HG02885 (cell line): ENCODE results near the gene PRDM2.
"Not testable (repeated sequence)": the region's sequence is repeated elsewhere in the genome, so short reads cannot be mapped to it uniquely, and the experiment has no call there.

ENCODE experiments used
- ATAC-seq: cut with Tn5 transposase; IDR thresholded peaks from one replicate; pipeline ENCODE4 v1.9.1; 2021; ENCODE audit warnings: mild to moderate bottlenecking; ENCODE audit not compliant: unreplicated experiment, poor library complexity

The PRDM2 gene, protein sequence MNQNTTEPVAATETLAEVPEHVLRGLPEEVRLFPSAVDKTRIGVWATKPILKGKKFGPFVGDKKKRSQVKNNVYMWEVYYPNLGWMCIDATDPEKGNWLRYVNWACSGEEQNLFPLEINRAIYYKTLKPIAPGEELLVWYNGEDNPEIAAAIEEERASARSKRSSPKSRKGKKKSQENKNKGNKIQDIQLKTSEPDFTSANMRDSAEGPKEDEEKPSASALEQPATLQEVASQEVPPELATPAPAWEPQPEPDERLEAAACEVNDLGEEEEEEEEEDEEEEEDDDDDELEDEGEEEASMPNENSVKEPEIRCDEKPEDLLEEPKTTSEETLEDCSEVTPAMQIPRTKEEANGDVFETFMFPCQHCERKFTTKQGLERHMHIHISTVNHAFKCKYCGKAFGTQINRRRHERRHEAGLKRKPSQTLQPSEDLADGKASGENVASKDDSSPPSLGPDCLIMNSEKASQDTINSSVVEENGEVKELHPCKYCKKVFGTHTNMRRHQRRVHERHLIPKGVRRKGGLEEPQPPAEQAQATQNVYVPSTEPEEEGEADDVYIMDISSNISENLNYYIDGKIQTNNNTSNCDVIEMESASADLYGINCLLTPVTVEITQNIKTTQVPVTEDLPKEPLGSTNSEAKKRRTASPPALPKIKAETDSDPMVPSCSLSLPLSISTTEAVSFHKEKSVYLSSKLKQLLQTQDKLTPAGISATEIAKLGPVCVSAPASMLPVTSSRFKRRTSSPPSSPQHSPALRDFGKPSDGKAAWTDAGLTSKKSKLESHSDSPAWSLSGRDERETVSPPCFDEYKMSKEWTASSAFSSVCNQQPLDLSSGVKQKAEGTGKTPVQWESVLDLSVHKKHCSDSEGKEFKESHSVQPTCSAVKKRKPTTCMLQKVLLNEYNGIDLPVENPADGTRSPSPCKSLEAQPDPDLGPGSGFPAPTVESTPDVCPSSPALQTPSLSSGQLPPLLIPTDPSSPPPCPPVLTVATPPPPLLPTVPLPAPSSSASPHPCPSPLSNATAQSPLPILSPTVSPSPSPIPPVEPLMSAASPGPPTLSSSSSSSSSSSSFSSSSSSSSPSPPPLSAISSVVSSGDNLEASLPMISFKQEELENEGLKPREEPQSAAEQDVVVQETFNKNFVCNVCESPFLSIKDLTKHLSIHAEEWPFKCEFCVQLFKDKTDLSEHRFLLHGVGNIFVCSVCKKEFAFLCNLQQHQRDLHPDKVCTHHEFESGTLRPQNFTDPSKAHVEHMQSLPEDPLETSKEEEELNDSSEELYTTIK (N-terminal part only)

DNA sequence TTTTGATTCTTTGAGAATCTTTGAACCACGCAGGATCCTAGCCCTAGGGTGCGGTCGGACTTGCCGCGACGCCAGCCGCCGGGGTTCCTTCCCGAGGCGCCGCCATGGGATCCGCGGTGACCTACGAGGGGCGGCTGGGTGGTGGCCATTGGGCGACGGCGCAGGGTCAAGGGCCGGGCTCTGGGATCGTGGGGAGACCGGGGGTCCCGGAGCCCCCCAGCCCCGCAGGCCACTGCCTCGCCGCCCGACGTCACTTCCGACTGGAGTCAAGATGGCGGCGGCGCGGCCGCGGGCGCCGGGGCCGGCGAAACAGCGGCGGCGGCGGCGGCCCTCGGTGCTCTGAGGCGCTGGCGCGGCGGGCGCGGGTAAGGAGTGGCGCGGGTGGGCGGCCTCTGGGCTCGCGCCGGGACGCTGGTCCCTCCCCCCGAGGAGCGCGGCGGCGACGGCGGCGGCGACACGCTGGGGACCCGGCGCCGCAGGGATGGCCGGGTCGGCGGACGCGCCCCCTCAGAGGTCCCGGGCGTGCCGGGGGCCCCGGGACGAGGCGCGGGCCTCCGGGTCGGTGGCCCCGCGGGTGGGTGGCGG, at the start of gene PRDM2:
Gene PRDM2, plus strand, starts transcription at position 253 of the 585 bp plus-strand sequence. CDS start 15,418 bp downstream, outside the sequence.
- peak; percentile 47 for ATAC-seq

DNA sequence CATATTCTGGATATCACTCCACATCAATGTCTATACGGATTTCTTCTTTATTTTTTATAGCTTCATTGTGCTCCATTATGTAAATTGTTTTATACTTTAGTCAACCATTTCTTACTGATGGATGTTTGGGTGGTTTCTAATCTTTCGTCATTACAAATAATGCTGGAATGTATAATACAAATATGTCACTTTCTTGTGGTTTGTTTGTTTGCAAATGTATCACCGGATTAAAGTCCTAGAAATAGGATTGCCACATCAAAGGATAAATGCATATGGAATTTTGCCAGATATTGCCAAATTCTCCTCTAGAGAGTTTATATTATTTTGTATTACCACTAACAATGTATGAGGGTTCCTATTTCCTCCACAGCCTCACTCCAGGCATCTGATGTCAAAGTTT, 48.7 kb upstream of the PRDM2 start:
- no peak for ATAC-seq

DNA sequence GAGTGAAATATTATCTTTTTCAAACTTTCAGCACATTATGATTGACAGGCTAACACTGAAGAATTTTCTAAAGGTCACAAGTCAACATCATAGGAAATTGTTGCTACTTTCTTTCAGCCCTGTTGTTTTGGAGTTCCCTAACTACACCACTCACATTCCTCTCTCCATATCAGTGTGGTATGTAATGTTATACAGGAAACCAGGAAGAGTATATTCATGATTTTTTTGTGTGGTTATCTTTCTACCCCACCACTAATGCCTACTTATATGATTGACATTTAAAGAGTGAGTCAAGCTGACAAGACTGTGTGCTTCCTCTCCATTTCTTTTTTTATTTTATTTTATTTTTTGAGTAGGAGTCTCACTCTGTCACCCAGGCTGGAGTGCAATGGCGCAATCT, 47.8 kb upstream of the PRDM2 start:
- ATAC-seq: no peak

DNA sequence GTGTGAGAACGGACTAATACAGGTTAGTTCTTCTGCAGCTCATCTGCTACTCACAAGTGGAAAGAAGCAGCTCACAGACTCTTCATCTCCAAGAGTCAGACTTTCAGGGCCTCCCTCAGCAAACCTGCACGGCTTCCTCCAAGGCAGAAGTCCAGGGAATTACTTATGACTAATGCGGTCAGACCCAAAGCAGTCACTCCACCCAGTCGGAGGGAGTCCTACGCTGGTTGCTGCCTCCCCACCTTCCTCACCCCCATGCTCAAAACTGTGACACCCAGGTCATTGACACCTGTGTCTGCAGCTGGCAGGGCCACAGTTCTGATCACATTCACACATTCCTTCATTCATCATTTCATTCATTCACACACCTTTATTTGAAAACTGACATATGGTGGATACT, 38.4 kb upstream of the PRDM2 start:
- ATAC-seq: no peak

DNA sequence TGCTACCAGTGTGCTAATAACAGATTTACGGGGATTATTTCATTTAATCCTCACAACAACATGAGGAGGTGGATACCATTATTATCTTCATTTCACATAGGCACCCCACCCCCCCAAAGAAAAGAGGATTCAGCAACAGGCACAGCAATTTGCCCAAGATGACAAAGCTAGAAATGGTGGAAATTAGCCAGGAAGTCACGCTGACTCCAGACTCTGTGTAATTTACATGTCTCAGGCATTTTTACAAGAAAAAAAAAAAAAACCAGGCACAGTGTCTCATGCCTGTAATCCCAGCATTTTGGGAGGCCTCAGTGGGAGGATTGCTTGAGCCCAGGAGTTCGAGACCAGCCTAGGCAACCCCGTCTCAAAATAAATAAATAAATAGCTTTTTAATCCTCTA, 37.5 kb upstream of the PRDM2 start:
- no peak for ATAC-seq

DNA sequence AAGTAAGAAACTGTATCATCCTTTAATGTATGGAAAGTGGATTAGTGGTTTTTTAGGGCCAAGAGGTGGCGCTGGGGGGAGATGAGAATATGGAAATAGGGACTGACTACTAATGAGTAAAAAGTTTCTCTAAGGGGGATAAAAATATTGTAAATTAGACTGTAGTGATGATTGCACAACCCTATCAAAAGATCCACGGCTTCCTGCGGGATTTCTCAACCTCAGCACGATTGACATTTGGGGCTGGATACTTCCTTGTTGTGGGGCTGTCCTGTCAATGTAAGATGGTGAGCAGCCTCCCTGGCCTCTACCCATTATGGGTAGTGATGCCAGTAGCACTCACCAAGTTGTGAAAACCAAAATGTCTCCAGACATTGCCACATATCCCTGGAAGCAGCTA, 36.0 kb upstream of the PRDM2 start:
- no peak for ATAC-seq

DNA sequence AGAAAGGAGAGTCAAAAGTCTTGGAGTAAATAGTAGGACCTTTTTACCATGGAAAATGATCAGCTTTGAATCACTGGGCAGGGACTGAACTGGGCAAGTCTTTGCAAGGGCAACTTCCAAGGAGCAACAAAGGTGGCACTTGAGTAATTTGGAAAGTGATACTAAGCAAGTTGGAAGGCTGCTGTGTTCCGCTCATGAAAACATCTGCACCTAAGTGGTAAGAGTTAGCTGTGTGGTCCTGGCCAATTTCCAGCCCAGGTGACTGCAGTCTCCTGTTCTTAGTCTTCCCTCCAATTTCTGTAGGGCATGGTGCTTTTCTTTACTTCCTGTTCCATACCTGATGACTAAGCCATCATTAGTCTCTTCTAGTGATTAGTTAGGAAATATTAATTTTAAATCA, 35.5 kb upstream of the PRDM2 start:
- no peak for ATAC-seq

DNA sequence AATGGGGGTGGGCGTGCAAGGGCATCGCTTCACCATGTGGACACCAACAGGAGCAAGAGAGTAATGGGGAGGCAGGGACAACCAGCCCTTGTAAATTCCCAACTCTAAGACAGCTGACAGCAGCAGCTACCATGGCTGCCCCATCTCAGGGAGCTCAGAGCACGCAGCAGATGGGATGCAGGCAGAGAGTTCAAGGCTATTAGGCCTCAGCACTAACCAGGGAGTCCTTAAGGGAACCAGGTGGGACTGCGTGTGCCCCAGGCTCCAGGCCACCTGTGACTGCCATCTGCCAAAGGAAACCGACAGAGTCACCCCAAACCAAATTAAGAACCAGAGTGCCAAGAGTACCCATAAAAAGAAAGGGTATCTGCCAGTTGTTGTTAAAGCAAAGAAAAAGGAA, 33.7 kb upstream of the PRDM2 start:
- ATAC-seq: no peak

DNA sequence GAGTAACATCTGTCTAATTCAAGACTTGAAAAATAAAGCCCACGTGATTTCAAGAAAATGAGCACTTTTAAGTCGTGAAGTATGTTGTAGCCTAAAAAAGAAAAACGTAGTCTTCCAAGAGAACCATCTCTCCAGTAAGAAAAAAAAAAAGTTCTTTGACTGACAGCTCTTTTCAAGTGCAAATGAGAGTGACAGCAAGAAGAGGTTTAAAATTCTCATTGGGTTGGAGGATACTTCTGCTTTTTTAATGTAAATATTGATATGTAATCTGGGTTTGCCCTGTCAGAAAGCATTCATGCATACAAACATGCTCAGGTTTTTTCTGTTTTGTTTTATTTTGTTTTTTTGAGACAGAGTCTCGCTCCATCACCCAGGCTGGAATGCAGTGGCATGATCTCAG, 32.3 kb upstream of the PRDM2 start:
- ATAC-seq: no peak

DNA sequence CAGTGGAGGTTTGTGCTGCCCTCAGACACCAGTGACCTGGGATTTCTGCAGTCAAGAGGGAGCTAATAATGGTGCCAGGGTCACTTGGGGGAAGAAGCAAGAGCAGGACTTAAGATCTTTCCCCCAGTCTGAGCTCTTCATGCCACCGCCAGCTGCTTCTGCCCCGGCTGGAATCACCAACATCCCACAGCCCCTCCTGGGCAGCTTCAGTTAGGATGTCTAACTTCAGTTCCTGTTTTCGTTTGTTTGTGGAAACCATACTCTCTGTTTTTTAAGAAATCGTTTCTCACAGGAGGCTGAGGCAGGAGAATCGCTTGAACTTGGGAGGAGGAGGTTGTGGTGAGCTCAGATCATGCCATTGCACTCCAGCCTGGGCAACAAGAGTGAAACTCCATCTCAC, 25.6 kb upstream of the PRDM2 start:
- no peak for ATAC-seq

DNA sequence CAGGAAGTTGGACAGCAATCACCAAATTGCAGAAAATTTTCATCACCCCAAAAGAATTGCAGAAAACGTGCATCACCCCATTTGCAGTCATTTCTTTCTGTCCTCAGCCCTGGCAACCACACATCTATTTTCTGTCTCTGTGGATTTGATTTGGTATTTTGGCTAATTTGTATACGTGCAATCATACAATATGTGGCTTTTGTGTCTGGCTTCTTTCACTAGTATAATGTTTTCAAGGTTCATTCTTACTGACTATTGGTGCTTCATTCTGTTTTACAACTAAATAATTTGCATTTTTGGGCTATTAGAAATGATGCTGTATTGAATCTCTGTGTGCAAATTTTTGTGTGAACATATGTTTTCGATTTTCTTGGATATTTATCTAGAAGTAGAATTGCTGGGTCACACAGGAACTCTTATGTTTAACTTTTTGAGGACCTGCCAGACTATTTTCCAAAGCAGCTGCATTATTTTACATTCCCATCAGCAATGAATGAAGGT, 24.8 kb upstream of the PRDM2 start:
- ATAC-seq: no peak

DNA sequence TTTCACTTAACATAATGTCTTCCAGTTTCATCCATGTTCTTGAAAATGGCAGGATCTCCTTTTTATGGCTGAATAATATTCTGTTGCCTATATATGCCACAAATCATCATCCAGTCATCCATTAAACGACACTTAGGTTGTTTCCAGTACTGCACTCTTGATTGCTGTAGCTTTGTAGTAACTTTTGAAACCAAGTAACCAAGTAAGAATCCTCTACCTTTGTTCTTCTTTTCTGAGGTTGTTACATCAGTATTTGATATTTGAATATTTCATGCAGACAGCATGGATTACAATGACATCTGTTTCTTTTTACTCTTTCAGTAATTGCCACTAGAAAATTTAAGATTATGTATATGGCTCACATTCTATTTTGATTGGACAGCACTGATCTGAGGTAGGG, 22.1 kb upstream of the PRDM2 start:
- ATAC-seq: no peak

DNA sequence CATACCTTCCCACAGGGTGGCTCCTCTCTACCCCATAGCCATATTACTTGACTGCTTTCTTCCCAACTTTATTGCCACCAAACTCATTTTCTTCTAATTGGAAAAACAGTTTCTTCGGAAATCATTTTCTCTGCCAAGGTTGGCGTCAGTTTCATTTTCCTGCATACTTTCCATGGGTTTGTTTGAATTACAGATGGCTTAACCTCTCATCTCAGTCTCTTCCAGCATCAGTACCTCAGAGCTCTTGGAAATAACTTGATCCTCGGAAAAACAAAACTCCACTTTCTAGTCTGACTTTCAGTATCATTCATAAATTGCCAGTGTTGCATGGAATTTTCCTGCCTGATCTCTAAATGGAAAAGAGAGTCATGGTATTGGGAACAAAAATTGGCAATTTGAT, 20.3 kb upstream of the PRDM2 start:
- no peak for ATAC-seq

DNA sequence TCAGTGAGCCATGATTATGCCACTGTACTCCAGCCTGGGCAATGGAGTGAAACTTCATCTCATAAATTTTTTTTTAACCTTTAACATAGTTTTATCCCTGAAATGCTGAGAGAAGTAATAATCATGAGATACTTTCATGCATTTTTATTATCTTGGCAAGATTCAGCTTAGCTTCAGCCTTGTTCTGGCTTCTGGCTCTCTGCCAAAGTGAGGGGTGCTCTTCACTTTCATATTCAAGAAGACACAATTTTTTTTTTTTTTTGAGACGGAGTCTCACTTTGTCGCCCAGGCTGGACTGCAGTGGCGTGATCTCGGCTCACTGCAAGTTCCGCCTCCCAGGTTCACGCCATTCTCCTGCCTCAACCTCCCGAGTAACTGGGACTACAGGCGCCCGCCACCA, 19.4 kb upstream of the PRDM2 start:
- not testable (repeated sequence) for ATAC-seq

DNA sequence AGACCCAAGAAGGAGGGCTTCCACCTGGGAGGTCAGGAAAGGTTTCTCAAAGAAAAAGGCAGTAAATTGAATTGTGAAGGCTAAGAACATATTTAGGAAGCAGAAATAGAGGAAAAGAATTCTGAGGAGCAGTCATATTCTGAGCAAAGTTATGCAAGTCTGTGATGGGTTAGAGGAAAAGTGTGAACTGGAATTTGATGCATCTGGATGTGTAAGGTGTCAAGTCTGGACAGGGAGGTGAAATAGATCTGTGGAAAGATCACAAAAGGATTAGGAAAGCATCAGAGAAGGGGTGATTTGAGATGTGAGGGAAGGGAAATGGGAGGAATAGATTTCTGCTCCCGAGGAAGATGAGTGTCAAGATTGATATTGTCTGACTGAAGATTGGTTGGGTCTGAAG, 18.1 kb upstream of the PRDM2 start:
- ATAC-seq: no peak

DNA sequence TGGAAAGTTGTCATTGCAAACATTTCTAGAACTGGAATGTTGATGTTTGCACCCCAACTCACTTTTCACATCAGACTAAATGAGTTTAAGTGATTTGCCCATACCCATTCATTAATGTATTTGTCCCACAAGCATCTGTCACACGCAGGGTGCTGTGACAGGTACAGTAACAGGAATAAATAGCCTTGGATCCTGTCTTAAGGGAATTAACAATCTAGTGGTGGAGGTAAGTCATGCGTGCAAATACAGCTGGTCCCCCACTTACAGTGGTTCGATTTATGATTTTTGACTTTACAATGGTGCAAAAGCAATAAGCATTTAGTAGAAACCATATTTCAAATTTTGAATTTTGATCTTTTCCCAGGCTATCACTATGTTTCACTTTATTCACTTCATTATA, 17.5 kb upstream of the PRDM2 start:
- ATAC-seq: no peak

DNA sequence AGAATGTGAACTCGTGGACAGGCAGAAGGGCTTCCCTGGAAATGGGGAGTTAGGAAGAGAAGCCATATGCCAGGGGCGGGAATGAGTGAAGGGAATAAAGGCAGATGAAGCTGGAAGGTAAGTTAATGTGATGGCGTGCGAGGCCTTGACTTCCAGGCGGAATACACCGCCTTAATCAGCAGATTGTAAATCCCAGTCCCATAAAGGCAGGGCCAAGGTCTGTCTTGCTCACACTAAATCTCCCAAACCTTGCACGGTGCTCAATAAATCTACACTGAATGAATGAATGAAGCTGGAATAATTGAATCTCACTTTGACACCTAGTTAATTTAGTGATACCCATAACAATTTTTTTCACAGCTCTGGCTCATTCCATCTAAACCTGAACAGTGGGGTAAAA, 16.8 kb upstream of the PRDM2 start:
- no peak for ATAC-seq

DNA sequence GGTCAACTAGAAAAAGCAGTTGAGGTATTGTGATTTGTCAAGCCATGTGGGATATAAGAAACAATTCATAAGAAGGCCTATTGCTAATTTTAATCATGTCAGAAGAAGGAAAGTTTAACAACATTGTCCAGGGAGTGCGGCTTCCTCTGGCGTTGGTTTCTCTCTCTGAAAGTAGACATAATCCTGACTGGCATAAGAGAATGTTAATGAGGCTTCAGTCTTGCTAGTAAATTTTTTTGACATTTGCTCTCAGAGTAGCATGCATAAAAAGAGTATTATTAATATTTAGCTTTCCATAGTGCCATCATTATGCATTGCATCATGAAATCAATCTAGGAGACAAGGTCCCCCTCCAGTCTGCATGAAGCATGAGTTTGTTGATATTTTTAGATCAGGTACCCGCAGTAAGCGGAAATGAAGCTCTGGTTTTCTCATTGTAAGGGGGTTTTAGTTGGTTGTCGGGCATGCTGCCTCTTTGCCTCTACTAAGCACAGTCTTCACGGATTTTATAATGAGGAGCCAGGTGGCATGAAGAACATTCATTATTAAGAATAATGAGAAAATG, 12.8 kb upstream of the PRDM2 start:
- ATAC-seq: no peak

DNA sequence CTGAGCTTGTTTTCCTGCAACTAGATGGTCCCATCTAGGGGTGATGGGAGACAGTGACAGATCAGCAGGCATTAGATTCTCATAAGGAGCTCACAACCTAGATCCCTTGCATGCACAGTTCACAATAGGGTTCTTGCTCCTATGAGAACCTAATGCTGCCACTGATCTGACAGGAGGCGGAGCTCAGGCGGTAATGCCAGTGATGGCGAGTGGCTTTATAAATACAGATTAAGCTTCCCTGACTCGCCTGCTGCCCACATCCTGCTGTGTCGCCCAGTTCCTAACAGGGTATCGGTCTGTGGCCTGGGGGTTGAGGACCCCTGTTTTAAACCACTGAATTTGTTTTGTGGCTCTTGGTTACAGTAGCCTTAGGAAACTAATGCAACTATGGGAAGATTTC, 6.9 kb upstream of the PRDM2 start:
- ATAC-seq: not testable (repeated sequence)
